Smooth muscle cell (in vitro differentiated cells): ENCODE results near the gene ADAM12. TPM values are rescaled to one million over a fixed set of nuclear protein-coding genes. Genes with fewer than 3 reads are reported as not detected.

Experiments used
- DNase-seq: peaks from one replicate; lab custom pipeline; 2025; ENCODE audit not compliant: unreplicated experiment; lab: John Stamatoyannopoulos, UW
- H2AFZ ChIP-seq: fragments of 200-600 bp; sonication (generic); 2 replicates; pipeline ENCODE4 v1.6.0; 2016; ENCODE audit warnings: antibody characterized with exemption, low read depth, mild to moderate bottlenecking
- H3F3A ChIP-seq: fragments of 200-600 bp; sonication (generic); 2 replicates; pipeline ENCODE4 v1.6.0; 2017; ENCODE audit warnings: antibody characterized with exemption, low read depth
- H3K27ac ChIP-seq: fragments of 200-600 bp; sonication (generic); 2 replicates; pipeline ENCODE4 v1.5.1; 2016; ENCODE audit warnings: low read depth, mild to moderate bottlenecking
- H3K27me3 ChIP-seq: fragments of 200-600 bp; sonication (generic); 2 replicates; pipeline ENCODE4 v1.6.1; 2016; ENCODE audit warnings: low read depth, mild to moderate bottlenecking
- H3K36me3 ChIP-seq: fragments of 200-600 bp; sonication (generic); 2 replicates; pipeline ENCODE4 v1.5.1; 2016; ENCODE audit warnings: low read depth
- H3K4me1 ChIP-seq: fragments of 200-600 bp; sonication (generic); 2 replicates; pipeline ENCODE4 v1.5.1; 2016; ENCODE audit warnings: low read depth
- H3K4me2 ChIP-seq: fragments of 200-600 bp; sonication (generic); 2 replicates; pipeline ENCODE4 v1.6.0; 2016; ENCODE audit warnings: mild to moderate bottlenecking
- H3K4me3 ChIP-seq: fragments of 200-600 bp; sonication (generic); 2 replicates; pipeline ENCODE4 v1.5.1; 2016; ENCODE audit warnings: mild to moderate bottlenecking
- H3K79me2 ChIP-seq: fragments of 200-600 bp; sonication (generic); 2 replicates; pipeline ENCODE4 v1.6.0; 2016; ENCODE audit warnings: low read depth, mild to moderate bottlenecking
- H3K9ac ChIP-seq: fragments of 200-600 bp; sonication (generic); 2 replicates; pipeline ENCODE4 v1.6.0; 2016; ENCODE audit warnings: low read depth
- H3K9me3 ChIP-seq: fragments of 200-600 bp; sonication (generic); replicated peaks from 2 replicates; pipeline ENCODE4 v1.5.1; 2016; ENCODE audit warnings: low read depth
- H4K20me1 ChIP-seq: fragments of 200-600 bp; sonication (generic); 2 replicates; pipeline ENCODE4 v1.6.0; 2016; ENCODE audit warnings: low read depth
- WGBS: methylation state at CpG from one replicate; pipeline ENCODE4 v1.1.7; 2016; ENCODE audit warnings: low lambda C conversion rate; 5-methylcytosine and 5-hydroxymethylcytosine counted together
- polyA plus RNA-seq: library from polyadenylated mRNA; unstranded; fragments of >200 nt; fragmentation: Nextera tagmentation; extraction: Ambion mirVana; gene quantifications from 2 replicates; pipeline ENCODE4 v1.2.1, GENCODE V29; 2016
- total RNA-seq: library from RNA; depleted of rRNA; stranded (reverse); fragments of >200 nt; gene quantifications from 2 replicates; pipeline ENCODE4 v1.2.3, GENCODE V29; 2014
- TF ChIP-seq, protein P1 (sequence below): fragments of 200-600 bp; sonication (generic); IDR thresholded peaks from 2 replicates; pipeline ENCODE4 v1.5.1; 2017; ENCODE audit warnings: borderline replicate concordance, mild to moderate bottlenecking, antibody characterized with exemption; ENCODE audit not compliant: insufficient read depth, poor library complexity, severe bottlenecking

Gene ADAM12
- total and polyA plus RNA-seq, 2 experiments from 2014 or later, result 40.0 to 54.3 TPM

DNA sequence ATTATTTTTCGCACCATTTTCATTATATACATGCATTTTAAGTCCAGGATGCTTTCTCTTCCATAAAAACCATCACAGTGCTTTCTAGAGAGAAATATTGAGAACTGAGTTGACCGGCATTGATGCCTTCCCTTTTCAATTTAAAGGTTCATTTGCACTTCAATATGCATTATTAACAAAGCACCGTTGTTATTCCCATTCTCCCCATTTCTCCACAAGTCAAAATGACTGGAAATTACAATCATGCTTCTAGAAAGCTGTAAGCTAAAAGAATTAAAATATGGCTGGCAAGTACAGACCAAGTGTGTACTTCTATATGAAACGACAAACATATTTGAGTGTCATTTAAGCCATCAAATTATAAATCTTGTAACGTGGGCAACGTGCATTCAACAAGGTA, 272.4 kb downstream of the ADAM12 start:
- Histone ChIP-seq H3K79me2 (no peaks in the 10 kb centered on the region), H3K27me3 (no peaks in the 10 kb centered on the region), H2AFZ (no peak overlapping the region), H3K27ac (no peak overlapping the region), H3K9me3 (no peaks in the 10 kb centered on the region), H3K36me3 (no peaks in the 10 kb centered on the region), H4K20me1 (no peaks in the 10 kb centered on the region), H3F3A (no peaks in the 10 kb centered on the region), H3K9ac (no peak overlapping the region), H3K4me1 (peaks cover 14% of the 10 kb centered on the region), H3K4me2 (no peak overlapping the region), H3K4me3 (no peak overlapping the region)
- WGBS, result 74% methylated on average over 6 of the region's 6 CpGs
- TF ChIP-seq, protein P1, sequence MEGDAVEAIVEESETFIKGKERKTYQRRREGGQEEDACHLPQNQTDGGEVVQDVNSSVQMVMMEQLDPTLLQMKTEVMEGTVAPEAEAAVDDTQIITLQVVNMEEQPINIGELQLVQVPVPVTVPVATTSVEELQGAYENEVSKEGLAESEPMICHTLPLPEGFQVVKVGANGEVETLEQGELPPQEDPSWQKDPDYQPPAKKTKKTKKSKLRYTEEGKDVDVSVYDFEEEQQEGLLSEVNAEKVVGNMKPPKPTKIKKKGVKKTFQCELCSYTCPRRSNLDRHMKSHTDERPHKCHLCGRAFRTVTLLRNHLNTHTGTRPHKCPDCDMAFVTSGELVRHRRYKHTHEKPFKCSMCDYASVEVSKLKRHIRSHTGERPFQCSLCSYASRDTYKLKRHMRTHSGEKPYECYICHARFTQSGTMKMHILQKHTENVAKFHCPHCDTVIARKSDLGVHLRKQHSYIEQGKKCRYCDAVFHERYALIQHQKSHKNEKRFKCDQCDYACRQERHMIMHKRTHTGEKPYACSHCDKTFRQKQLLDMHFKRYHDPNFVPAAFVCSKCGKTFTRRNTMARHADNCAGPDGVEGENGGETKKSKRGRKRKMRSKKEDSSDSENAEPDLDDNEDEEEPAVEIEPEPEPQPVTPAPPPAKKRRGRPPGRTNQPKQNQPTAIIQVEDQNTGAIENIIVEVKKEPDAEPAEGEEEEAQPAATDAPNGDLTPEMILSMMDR, result no peak
- DNase-seq, result no peak

DNA sequence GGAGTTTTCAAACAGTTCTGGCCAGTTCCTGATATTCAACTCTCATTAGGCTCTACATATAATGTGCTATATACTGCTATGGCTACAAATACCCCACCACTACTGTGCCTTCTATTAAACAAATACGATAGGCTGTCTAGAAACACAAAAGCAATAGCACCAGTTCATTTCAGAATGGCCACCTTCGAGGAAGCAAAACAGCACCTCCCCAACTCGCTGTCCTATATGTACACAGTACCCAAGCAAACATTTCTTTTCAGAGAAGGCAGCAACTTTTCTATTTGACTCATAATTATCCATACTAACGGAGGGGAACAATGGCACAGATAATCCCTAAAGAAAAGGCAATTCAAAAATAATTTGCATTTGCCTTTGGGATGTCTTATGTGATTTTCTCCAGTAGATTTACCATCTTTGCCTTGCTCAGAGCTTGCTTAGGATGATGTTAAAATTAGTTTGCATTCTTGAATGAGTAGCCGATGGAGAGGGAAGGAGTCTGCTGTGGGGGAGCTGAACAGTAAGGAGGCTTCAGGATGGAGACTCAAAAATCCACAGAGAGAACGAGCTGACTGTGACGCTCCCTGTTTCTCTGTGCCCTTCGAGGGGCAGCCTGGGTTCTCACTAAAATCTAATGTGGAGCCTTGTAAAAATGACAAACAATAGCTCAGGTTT, 273.3 kb downstream of the ADAM12 start:
- H3K9me3 ChIP-seq, result no peaks in the 10 kb centered on the region
- no peaks in the 10 kb centered on the region for H3K36me3 ChIP-seq
- no peaks in the 10 kb centered on the region for H3K79me2 ChIP-seq
- TF ChIP-seq, protein P1, result no peak
- peaks cover 23% of the 10 kb centered on the region for H3K4me1 ChIP-seq
- no peak overlapping the region for H3K27ac ChIP-seq
- no peak for DNase-seq
- H3K4me2 ChIP-seq, result no peak overlapping the region
- no peak overlapping the region for H3K4me3 ChIP-seq
- H3K9ac ChIP-seq, result no peak overlapping the region
- no peaks in the 10 kb centered on the region for H3F3A ChIP-seq
- WGBS, result 63% methylated on average over 8 of the region's 8 CpGs
- H4K20me1 ChIP-seq, result no peaks in the 10 kb centered on the region
- no peak overlapping the region for H2AFZ ChIP-seq
- no peaks in the 10 kb centered on the region for H3K27me3 ChIP-seq

DNA sequence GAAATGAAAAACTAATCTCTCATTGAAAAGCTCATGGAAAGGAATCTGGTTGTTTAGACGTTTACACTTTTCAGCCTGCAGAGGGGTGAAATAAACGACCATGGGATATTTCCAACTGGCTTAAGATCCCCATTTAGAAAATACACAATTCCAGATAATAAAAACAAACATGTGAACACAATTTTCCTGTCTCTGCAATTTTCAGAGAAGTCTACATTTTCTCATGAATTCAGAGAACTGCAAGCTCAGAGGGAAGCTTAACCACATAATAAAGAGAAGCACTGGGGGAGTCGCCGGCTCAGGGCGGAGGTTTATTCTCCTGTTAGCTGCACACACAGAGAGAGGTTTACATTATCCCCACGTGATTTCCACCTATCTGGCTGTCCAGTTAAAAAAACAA, 276.8 kb downstream of the ADAM12 start:
- no peaks in the 10 kb centered on the region for H3K9me3 ChIP-seq
- no peak overlapping the region for H3K9ac ChIP-seq
- peaks cover 4% of the 10 kb centered on the region for H3F3A ChIP-seq
- no peaks in the 10 kb centered on the region for H4K20me1 ChIP-seq
- no peaks in the 10 kb centered on the region for H3K36me3 ChIP-seq
- peak overlapping the region; percentile 74 for H3K27ac ChIP-seq
- TF ChIP-seq, protein P1, result no peak
- WGBS, result 36% methylated on average over 6 of the region's 6 CpGs
- no peaks in the 10 kb centered on the region for H3K79me2 ChIP-seq
- peaks cover 27% of the 10 kb centered on the region for H3K4me1 ChIP-seq
- no peaks in the 10 kb centered on the region for H3K27me3 ChIP-seq
- DNase-seq, result no peak
- H2AFZ ChIP-seq, result no peak overlapping the region
- no peak overlapping the region for H3K4me3 ChIP-seq
- H3K4me2 ChIP-seq, result peak overlapping the region; percentile 72

DNA sequence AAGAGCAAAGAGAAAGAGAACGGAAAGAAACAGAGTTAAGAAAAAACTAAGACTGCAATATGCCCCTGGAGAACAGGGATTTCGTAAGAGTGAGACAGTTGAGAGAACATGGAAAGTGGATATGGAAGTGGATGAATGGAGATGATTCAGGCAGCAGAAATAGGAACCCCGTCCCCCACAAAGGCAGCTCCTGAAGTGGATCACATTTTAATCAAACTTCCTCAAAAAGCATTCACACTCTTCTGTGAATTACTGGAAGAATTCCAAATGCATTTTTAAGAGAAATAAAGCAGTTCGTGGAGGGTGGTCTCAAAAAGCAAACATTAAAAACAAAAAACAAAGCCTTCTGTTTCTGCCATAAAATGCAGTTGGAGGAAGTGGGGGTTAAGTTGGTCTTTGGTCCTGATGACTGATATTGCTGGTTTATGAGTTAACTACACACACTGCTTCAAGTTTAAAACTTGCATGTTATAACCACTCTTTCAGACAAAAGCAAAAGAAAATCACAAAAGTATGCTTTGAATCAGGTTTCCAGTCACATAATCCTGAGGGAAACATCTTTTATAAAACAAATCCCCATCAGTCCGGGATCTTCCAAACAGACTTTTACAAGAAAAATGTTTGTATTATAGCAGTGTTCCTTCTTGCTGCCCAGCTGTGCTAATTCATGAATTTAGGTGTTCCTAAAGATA, 277.6 kb downstream of the ADAM12 start:
- Histone ChIP-seq H4K20me1 (no peaks in the 10 kb centered on the region), H3K79me2 (no peaks in the 10 kb centered on the region), H3K9ac (peak overlapping the region; percentile 11), H3K36me3 (no peaks in the 10 kb centered on the region), H3K4me1 (peaks cover 25% of the 10 kb centered on the region), H3K4me2 (peak overlapping the region; percentile 72), H2AFZ (no peak overlapping the region), H3K27me3 (no peaks in the 10 kb centered on the region), H3K27ac (peak overlapping the region; percentile 74), H3K9me3 (no peaks in the 10 kb centered on the region), H3K4me3 (peak overlapping the region; percentile 7), H3F3A (peaks cover 4% of the 10 kb centered on the region)
- 26% methylated on average over 5 of the region's 5 CpGs for WGBS
- no peak for DNase-seq
- TF ChIP-seq, protein P1, result no peak
